Colonic mucosa (tissue), 4 donors: ENCODE measurements around the gene SLC35F4. TPM values are rescaled to one million over a fixed set of nuclear protein-coding genes. Genes with fewer than 3 reads are reported as not detected.

Experiments
- DNase-seq: peaks from one replicate; pipeline ENCODE4 v3.0.0-alpha.2; 2020
- H3K27ac ChIP-seq: fragments of 200-600 bp; one replicate; pipeline ENCODE4 v1.8.0; 2021
- H3K27me3 ChIP-seq: fragments of 200-600 bp; one replicate; pipeline ENCODE4 v1.8.0; 2021
- H3K36me3 ChIP-seq: fragments of 200-600 bp; one replicate; pipeline ENCODE4 v1.8.0; 2021
- H3K4me1 ChIP-seq: fragments of 200-600 bp; one replicate; pipeline ENCODE4 v1.8.0; 2021; ENCODE audit warnings: mild to moderate bottlenecking
- H3K4me3 ChIP-seq: fragments of 200-600 bp; one replicate; pipeline ENCODE4 v1.8.0; 2021
- H3K9ac ChIP-seq, 2 donors: one replicate each; pipeline ENCODE4 v1.7.0; 2013; ENCODE audit warnings: control low read depth in 2 of 2, low read depth in 2 of 2, low read length in 2 of 2
- H3K9me3 ChIP-seq: fragments of 200-600 bp; one replicate; pipeline ENCODE4 v1.8.0; 2021
- CTCF ChIP-seq: fragments of 200-600 bp; IDR thresholded peaks from one replicate; pipeline ENCODE4 v1.8.0; 2022; ENCODE audit warnings: antibody characterized with exemption, mild to moderate bottlenecking
- intact Hi-C: fragments of 100-400 bp; cut with DNase I; formaldehyde crosslinking; loops from one replicate; pipeline ENCODE4 v1.14.1; 2022
- total RNA-seq, 2 donors: library from RNA; stranded (reverse); fragmentation: NEBNext Ultra II Directional in 1 of 2; extraction: Animal tissue kit (Norgen Biotek cat#: 25700) in 1 of 2; gene quantifications; one replicate each; pipeline ENCODE4 v1.2.1, GENCODE V29; 2021
- donor health status: healthy.
- donor health status: DM: no; HTN: no; CAD: no.
- donor health status: DM: no; HTN: no; CAD: no.

SLC35F4 gene
- total RNA-seq, 2 donors from 2014 or later: not detected

- no peak for DNase-seq
- intact Hi-C loops: no loop called here
- TF ChIP-seq CTCF: no peak
Observed at GRCh38 chr14:57526942-57527341, 338.9 kb downstream of the SLC35F4 start.

GRCh38 chr14:57519043-57519442 lies 346.8 kb downstream of the SLC35F4 start:
- DNase-seq: no peak
- no peak overlapping the region for H3K4me3 ChIP-seq
- H3K27me3 ChIP-seq: no peaks in the 10 kb centered on the region
- no peaks in the 10 kb centered on the region for H3K9me3 ChIP-seq
- no peak overlapping the region for H3K27ac ChIP-seq
- no peaks in the 10 kb centered on the region for H3K4me1 ChIP-seq
- no peak overlapping the region for H3K9ac ChIP-seq
- intact Hi-C loops: no loop called here
- no peak for TF ChIP-seq CTCF
- no peaks in the 10 kb centered on the region for H3K36me3 ChIP-seq

More at GRCh38 chr14:57526942-57527341, 338.9 kb downstream of the SLC35F4 start:
- Histone ChIP-seq H3K4me1 (no peaks in the 10 kb centered on the region), H3K4me3 (no peak overlapping the region), H3K9me3 (no peaks in the 10 kb centered on the region), H3K27ac (no peak overlapping the region), H3K27me3 (no peaks in the 10 kb centered on the region), H3K36me3 (no peaks in the 10 kb centered on the region), H3K9ac (no peak overlapping the region)
